Progenitor cell of endocrine pancreas (in vitro differentiated cells): ENCODE results near the gene SRGAP2C. TPM values are rescaled to one million over a fixed set of nuclear protein-coding genes. Genes with fewer than 3 reads are reported as not detected.
"Not testable (repeated sequence)": the region's sequence is repeated elsewhere in the genome, so short reads cannot be mapped to it uniquely, and the experiment has no call there.

Experiments used
- DNase-seq: peaks from one replicate; pipeline ENCODE4 v3.0.0; 2021; ENCODE audit warnings: low spot score; ENCODE audit not compliant: unreplicated experiment
- H3K27ac Mint-ChIP-seq: 2 replicates; pipeline ENCODE4 v1.8.0; 2021; ENCODE audit warnings: mild to moderate bottlenecking, moderate library complexity, mixed read lengths
- H3K27me3 Mint-ChIP-seq: 2 replicates; pipeline ENCODE4 v1.8.0; 2021; ENCODE audit warnings: mixed read lengths
- H3K36me3 Mint-ChIP-seq: 2 replicates; pipeline ENCODE4 v1.8.0; 2022; ENCODE audit warnings: mixed read lengths; ENCODE audit not compliant: insufficient read depth
- H3K4me1 Mint-ChIP-seq: 2 replicates; pipeline ENCODE4 v1.8.0; 2021; ENCODE audit warnings: low read depth, mixed read lengths
- H3K4me3 Mint-ChIP-seq: 2 replicates; pipeline ENCODE4 v1.8.0; 2021; ENCODE audit warnings: low read depth, mild to moderate bottlenecking, moderate library complexity, mixed read lengths
- H3K9me3 Mint-ChIP-seq: 2 replicates; pipeline ENCODE4 v1.8.0; 2021; ENCODE audit warnings: low read depth, mixed read lengths
- total RNA-seq: library from RNA; stranded (reverse); gene quantifications from 2 replicates; pipeline ENCODE4 v1.2.1, GENCODE V29; 2021

Gene SRGAP2C
- total RNA-seq, 1 donor from 2014 or later, result 14.4 TPM

- not testable (repeated sequence) for H3K9me3 Mint-ChIP-seq, H3K4me3 Mint-ChIP-seq, H3K27ac Mint-ChIP-seq, H3K4me1 Mint-ChIP-seq, H3K27me3 Mint-ChIP-seq, DNase-seq, H3K36me3 Mint-ChIP-seq
Observed at GRCh38 chr1:121317491-121318468, 133.0 kb downstream of the SRGAP2C start.

GRCh38 chr1:121318687-121319086, 133.9 kb downstream of the SRGAP2C start:
- H3K4me3 Mint-ChIP-seq, H3K36me3 Mint-ChIP-seq: not testable (repeated sequence)

GRCh38 chr1:121321660-121322059, 136.9 kb downstream of the SRGAP2C start:
- not testable (repeated sequence) for H3K4me1 Mint-ChIP-seq, H3K27me3 Mint-ChIP-seq, DNase-seq, H3K4me3 Mint-ChIP-seq, H3K36me3 Mint-ChIP-seq, H3K9me3 Mint-ChIP-seq, H3K27ac Mint-ChIP-seq

More at GRCh38 chr1:121318687-121319086, 133.9 kb downstream of the SRGAP2C start:
- not testable (repeated sequence) for H3K27ac Mint-ChIP-seq, DNase-seq, H3K27me3 Mint-ChIP-seq, H3K4me1 Mint-ChIP-seq, H3K9me3 Mint-ChIP-seq

DNA sequence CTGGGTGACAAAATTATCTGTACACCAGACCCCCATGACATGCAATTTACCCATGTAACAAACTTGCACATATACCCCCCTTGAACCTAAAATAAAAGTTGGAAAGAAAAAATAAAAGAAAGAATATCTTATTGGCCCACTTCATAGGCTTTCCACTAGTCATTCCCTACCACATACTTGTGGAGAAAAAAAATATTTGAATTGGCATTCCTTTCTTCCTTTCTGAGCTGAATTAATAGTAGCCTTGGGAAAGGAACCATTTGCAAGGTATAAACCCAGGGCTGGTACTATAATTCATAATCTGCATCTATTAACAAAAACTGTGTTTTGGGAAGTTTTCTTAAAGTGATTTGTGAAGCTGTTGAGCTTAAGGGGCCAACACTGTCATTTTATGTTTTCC, 140.0 kb downstream of the SRGAP2C start:
- not testable (repeated sequence) for H3K9me3 Mint-ChIP-seq, H3K36me3 Mint-ChIP-seq, H3K27ac Mint-ChIP-seq, H3K4me1 Mint-ChIP-seq, H3K4me3 Mint-ChIP-seq, DNase-seq, H3K27me3 Mint-ChIP-seq

DNA sequence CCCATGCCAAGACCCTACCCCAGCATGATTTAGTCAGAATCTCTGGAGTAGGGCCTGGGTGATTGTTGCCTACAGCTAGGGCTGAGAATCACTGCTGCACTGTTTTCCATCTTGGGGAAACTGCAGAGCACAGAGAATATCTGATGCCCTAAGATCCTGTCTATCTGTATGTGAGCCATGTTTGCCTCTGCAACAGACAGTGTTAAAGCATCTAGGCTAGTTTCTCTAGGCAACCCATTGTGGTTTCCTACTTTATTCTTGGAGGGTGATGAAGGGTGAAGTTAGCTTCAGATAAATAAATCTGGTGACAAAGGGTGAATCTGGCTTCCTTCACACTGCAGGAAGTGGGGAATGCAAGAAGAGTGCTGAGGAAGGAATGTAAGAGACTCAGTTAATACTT, 147.4 kb downstream of the SRGAP2C start:
- not testable (repeated sequence) for H3K36me3 Mint-ChIP-seq, H3K9me3 Mint-ChIP-seq, H3K27ac Mint-ChIP-seq, H3K4me1 Mint-ChIP-seq, DNase-seq, H3K27me3 Mint-ChIP-seq, H3K4me3 Mint-ChIP-seq

DNA sequence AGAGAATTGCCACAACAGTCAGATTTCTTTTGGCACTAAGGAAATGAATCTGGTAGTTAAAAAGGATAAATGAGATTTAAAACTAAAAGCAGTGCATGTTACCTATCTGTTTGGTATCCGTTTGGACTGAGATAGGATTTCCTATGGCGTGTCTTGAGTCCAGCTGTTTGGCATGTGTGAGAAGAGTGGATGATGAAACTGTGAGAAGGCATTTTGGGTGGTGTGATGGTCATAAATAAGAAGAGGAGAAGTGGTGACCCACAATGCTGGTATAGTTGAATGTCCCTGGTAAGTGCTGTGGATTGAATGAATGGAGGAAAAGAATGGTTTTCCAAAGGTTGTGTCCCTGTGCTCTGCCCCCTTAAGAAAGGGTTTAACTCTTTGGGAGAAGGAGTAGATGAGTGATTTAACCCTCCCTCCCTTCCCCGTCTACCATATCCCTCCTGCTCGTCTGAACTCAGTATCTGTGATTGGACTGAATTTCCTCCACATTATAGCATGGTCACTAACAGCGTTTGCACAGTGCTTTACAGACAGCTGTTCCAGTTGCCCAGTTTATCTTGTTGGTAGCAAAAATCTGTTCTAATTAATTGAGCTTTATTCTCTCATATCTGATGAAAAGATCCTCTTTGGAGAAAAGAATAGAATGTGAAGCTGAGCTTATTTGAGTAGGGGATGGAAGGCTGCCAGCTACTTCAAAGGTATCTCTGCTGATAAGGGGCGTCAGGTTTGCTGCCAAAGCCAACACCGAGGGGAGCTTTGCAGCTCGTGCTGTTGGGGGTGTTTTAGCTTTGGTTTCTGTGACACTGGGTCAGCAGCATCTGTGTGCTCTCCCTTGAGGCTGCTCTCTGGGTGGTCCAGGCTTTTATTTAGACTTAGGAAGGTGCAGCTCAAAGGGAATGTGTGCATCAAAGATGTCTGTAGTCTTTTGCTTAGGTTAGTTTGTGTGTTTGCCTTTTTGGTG, 148.1 kb downstream of the SRGAP2C start:
- H3K36me3 Mint-ChIP-seq, H3K27ac Mint-ChIP-seq, H3K9me3 Mint-ChIP-seq, H3K4me1 Mint-ChIP-seq, H3K4me3 Mint-ChIP-seq, H3K27me3 Mint-ChIP-seq, DNase-seq: not testable (repeated sequence)

DNA sequence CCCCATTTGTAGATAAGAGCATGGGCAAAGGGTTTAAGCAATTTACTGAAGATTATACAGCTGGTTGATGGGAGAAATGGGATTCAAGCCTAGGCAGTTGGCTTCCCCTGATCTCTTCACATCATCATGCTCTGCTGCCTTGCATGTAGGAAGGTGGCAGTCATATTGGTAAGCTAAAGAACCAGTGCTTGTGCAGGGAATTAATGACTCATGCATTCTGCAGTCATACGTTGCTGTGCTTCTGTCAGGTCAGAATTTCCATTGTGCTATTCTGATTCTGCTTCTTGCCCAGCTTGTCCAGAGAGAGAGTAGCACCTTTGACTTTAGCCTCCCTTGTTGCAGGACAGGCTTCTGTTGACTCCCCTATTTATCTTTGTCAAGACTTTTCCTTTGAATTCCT, 153.2 kb downstream of the SRGAP2C start:
- not testable (repeated sequence) for H3K4me3 Mint-ChIP-seq, DNase-seq, H3K4me1 Mint-ChIP-seq, H3K9me3 Mint-ChIP-seq, H3K27me3 Mint-ChIP-seq, H3K27ac Mint-ChIP-seq, H3K36me3 Mint-ChIP-seq

DNA sequence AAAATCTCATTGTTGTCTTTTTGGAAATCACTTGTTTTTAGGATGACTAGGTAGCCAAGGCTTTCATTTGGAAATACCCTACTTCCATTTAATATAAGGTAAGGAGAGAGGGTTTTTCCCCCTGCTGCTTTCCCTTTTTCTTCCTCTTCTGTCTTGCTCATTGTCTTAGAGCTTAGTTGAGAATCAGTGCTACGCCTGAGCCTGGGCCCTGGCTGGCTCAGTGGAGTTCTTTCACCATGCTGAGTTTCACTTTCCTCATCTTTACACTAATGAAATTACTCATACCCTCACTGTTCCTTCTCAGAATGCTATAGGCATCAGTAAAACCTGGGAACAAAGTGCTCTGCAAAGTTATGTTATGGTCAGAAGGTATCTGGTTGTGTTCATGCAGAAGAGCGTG, 154.8 kb downstream of the SRGAP2C start:
- H3K9me3 Mint-ChIP-seq, H3K27me3 Mint-ChIP-seq, H3K4me1 Mint-ChIP-seq, H3K36me3 Mint-ChIP-seq, H3K4me3 Mint-ChIP-seq, H3K27ac Mint-ChIP-seq, DNase-seq: not testable (repeated sequence)

DNA sequence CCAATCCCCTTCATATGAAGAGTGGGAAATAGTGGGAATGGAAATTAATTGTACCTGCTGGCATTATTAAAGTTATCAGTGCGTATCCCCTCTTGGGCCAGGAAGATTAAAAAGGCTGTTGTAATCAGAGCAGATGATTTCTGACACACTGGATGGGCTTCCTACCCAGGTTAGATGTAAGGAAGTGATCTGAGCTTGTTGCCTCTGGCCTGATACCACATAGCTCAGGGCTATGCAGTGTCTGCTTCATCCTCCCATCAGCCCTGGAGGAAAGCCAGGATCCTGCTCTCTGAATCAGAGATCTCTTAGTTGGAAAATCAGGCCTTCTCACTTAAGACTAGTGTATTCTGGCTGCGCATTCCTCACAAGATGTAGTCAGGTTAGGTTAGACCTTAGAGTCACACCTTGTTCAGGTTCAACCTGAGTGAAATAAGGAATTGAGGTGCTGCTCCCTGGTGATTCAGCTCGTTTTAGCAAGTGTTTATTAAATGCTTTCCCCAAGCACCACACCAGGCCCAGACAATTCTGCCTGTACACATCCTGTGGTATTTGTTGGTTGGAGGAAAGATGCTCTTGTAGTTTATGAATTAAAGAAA, 158.6 kb downstream of the SRGAP2C start:
- H3K4me3 Mint-ChIP-seq, H3K9me3 Mint-ChIP-seq, H3K36me3 Mint-ChIP-seq, H3K27me3 Mint-ChIP-seq, H3K4me1 Mint-ChIP-seq, DNase-seq, H3K27ac Mint-ChIP-seq: not testable (repeated sequence)

GRCh38 chr1:121344355-121344754, 159.6 kb downstream of the SRGAP2C start:
- not testable (repeated sequence) for H3K4me3 Mint-ChIP-seq, H3K27me3 Mint-ChIP-seq, DNase-seq, H3K9me3 Mint-ChIP-seq, H3K36me3 Mint-ChIP-seq, H3K4me1 Mint-ChIP-seq, H3K27ac Mint-ChIP-seq

DNA sequence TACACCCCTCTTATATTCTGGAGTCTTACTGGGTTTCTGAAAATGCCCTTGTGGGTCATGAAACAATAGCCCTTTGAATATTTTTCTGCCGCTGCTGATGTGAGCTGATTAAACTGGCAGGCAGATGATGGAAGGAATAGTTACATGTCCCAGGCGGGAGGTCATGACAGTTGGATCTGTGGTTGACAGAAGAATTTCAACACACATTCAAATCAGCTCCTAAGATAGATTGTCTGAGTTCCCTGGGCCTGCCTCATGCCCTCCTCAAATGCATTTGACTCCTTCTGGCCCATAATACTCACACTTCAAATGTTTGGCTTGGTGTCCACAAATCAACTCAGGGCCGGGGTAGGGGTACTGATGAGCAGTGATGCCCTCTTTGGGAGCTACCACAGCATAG, 161.9 kb downstream of the SRGAP2C start:
- not testable (repeated sequence) for H3K36me3 Mint-ChIP-seq, H3K27ac Mint-ChIP-seq, H3K27me3 Mint-ChIP-seq, H3K4me1 Mint-ChIP-seq, DNase-seq, H3K9me3 Mint-ChIP-seq, H3K4me3 Mint-ChIP-seq

DNA sequence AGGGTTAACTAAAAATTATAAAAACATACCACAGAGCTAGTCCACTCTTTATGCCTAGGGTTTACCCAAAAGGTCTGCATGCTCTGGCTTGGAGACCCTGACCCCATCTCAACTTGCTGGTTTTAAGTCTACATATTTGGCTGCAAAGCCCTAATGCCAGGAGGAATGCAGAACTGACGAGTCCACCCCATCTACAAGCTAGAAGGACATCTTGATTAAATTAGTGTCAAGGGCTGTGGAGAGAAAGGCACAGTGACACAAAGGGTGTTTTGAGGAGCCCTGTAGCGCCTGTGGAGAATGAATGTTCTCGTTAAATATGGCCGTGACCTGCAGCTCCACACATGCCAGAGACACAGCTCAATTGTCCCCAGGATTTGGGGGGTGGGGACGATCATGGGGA, 162.7 kb downstream of the SRGAP2C start:
- H3K27me3 Mint-ChIP-seq, H3K36me3 Mint-ChIP-seq, H3K9me3 Mint-ChIP-seq, H3K27ac Mint-ChIP-seq, H3K4me1 Mint-ChIP-seq, H3K4me3 Mint-ChIP-seq, DNase-seq: not testable (repeated sequence)
